GM21786 (cell line): Measurements from ENCODE around the gene SEPTIN6.

ENCODE experiments used
- ATAC-seq: cut with Tn5 transposase; IDR thresholded peaks from one replicate; pipeline ENCODE4 v1.9.1; 2021; ENCODE audit not compliant: unreplicated experiment

SEPTIN6 gene

DNA sequence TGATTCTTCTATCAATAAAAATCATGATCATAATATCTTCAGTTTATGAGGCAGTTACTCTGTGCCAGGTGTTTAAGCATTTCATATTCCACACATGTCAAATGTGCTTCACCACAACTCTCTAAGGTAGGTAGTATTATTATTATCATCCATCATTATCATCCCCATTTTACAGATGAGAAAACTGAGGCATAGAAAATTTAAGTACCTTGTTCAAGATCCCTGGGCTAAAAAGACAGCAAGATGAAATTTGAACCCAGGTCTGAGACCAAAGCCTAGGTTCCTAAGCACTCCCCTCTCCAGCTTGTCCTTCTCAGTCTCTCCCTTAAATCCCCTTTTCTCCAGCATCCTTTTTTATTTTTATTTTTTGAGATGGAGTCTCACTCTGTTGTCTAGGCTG is 33.4 kb downstream of the SEPTIN6 start:
- ATAC-seq = no peak

DNA sequence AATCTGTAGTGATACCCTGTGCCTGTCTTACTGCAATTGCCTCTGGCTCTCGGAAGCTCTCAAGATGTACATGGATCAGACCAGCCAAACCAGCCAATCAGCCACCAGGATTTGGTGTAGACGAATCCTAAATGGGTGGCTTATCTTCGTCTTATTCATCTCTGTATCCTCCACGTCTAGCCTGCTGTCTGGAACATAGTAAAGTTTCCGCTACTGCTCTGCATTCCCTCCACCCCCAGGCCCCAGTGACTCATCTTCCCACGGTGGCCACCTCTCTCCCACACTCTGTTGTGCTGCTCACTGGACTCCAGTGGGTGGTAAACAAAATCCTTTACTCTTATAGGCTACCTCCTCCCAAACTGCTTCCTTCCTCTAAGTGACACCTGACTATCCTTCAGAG is 37.8 kb downstream of the SEPTIN6 start:
- peak; percentile 64 for ATAC-seq

DNA sequence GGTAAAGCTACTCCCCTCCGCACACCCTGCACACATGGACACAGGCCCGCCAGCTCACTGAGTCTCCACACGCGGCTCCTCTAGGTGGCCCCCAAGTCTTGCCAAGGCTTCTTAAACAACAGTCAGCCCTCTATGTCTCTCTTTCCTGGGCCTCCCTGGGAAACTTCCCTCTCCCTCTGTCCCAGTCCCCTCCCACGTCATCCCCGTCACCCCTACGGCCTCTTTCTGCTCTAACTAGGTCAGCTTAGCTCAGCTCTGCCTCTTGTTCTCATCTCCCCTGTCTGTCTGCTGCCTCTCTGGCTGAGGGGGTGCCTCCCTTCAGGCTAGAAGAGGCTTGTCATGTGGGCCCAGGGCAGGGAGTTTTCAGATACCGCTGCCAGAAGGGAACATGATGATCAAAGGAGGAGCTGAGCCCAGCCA is 38.8 kb downstream of the SEPTIN6 start:
- ATAC-seq = no peak

DNA sequence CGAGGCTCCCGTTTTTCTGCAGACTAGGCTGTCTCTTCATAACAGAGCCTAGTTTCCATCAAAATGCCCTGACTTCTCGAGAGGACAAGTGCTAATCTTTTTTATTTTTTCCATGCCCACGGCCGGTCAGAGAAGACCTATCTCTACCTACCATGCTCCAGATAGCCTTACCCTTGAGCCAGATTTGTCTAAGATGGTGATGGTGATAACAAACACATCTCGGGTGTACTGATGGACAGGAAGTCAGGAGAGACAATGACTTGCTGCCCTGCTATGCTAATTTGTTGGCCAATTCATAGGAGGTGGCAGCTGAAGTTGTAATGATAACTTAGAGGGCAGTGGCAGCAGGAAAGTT is 44.6 kb downstream of the SEPTIN6 start:
- ATAC-seq = no peak

DNA sequence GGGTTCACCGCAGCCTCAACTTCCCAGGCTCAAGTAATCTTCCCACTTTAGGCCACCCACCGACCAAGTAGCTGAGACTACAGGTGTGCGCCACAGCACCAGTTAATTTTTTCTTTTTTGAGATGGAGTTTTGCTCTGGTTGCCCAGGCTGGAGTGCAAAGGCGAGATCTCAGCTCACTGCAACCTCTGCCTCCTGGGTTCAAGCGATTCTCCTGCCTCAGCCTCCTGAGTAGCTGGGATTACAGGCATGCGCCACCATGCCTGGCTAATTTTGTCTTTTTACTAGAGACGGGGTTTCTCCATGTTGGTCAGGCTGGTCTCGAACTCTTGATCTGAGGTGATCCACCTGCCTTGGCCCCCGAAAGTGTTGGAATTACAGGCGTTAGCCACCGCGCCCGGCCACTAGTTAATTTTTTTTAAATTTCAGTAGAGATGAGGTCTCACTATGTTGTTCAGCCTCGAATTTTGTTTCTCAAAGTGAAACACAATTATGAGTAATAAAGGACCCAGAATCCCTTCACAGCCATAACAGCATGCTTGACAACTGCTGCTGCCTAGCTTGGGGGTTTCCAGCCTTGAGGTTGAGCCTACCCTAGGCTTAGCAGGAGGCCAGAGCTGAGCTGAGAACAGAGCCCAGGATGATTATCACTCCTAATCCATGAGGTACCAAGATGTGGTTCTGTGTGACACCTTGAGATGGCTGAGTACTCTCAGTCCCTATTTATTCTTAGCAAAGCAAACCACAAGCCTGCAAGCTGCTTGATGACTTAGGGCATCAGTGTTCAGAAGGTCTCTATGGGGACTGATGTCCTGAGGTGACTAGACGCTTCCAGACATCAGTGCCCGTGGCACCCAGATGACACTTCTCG is 45.2 kb downstream of the SEPTIN6 start:
- ATAC-seq = peak; percentile 95

DNA sequence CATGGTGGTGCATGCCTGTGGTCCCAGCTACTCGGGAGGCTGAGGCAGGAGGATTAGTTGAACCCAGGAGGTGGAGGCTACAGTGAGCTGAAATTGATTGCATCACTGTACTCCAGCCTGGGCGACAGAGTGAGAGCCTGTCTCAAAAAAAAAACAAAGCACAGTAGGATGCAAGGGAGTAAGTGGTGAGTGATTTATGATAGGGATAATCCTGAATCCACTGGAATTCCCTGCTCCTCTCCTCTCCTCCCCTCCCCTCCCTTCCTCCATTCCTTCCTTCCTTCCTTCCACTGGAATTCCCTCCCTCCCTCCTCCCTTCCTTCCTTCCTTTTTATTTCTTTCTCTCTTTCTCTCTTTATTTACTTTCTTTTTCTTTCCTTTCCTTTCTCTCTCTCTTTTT is 45.9 kb downstream of the SEPTIN6 start:
- no peak for ATAC-seq

DNA sequence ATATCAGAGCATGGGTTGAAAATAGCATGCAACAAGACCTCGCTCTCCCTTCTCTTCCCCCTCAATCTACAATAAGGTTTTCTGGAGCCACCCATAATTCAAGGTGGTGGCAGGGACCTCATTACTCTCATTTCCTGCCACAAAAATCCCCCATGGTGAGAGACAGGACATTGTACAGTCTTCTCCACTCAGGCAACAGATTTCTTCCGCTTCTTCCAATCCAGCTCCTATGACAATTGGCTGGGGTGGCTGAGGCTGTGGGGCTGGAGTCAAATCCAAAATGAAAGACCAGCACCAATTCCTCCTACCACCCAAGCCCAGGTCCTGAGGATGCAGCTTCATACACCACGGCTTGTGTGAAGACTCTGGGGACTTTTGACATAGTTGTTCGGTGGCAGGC is 46.5 kb downstream of the SEPTIN6 start:
- ATAC-seq = no peak

DNA sequence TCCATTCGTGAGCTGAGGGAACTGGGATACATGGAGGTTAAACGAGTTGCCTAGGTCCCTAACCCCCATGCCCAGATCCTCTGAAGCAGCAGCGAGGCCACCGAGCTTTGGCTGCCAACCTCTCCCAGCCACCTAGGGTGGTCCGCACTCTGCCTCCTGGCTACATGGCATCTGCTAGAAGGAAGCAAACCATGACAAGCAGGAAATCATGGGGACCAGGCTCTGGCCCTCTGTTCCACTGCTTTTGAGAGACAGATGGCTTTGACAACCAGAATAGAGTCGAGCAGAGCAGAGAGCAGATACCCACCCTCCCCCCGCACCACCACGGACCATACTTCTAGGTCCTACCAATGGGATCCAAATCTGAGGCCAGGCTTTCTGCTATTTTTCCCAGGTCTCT is 49.3 kb downstream of the SEPTIN6 start:
- no peak for ATAC-seq
